Measurements from ENCODE around the gene PITPNM1. TPM values are rescaled to one million over a fixed set of nuclear protein-coding genes. Genes with fewer than 3 reads are reported as not detected.

The PITPNM1 gene
- polyA plus RNA-seq, 1 donor from 2014 or later: 25.8 TPM

GRCh38 chr11:67490727-67491065 is 14.5 kb downstream of the PITPNM1 start:
- H3F3A ChIP-seq (ENCODE audit: insufficient read depth, low read length, poor library complexity, severe bottlenecking): no peaks in the 10 kb centered on the region
- no peaks in the 10 kb centered on the region for H3K79me2 ChIP-seq (replicated peaks; ENCODE audit: insufficient read depth, low read length)
- no peaks in the 10 kb centered on the region for H3K36me3 ChIP-seq (ENCODE audit: insufficient read depth, low read length)
- H2AFZ ChIP-seq (ENCODE audit: low read depth, low read length): no peak overlapping the region
- no peaks in the 10 kb centered on the region for H3K27me3 ChIP-seq (ENCODE audit: insufficient read depth, low read depth, low read length)
- no peaks in the 10 kb centered on the region for H3K9me3 ChIP-seq (ENCODE audit: low read length)
- H3K9ac ChIP-seq (ENCODE audit: low read length): no peak overlapping the region
- no peak overlapping the region for H3K4me3 ChIP-seq (ENCODE audit: low read length)
- H3K4me2 ChIP-seq (ENCODE audit: low read length): no peak overlapping the region
- TF ChIP-seq RAD21 (conservative IDR thresholded peaks at IDR 0.05) (no peak), EZH2 (IDR thresholded peaks at IDR 0.05; ENCODE audit: borderline replicate concordance, insufficient read depth, low read length, poor library complexity, severe bottlenecking) (no peak), MXI1 (conservative IDR thresholded peaks at IDR 0.05; ENCODE audit: poor library complexity, severe bottlenecking) (no peak), POLR2AphosphoS5 (IDR thresholded peaks at IDR 0.05) (no peak), EP300 (conservative IDR thresholded peaks at IDR 0.05; ENCODE audit: poor library complexity, severe bottlenecking) (no peak), REST (IDR thresholded peaks at IDR 0.05; ENCODE audit: borderline replicate concordance) (no peak), TAF1 (IDR thresholded peaks at IDR 0.05; ENCODE audit: low read depth) (no peak), SMC3 (conservative IDR thresholded peaks at IDR 0.05; ENCODE audit: poor library complexity) (no peak), CTCF (IDR thresholded peaks at IDR 0.05; ENCODE audit: poor library complexity, severe bottlenecking) (no peak)
- no peaks in the 10 kb centered on the region for H3K9me2 ChIP-seq (ENCODE audit: insufficient read depth, low read length)
- H3K27ac ChIP-seq (ENCODE audit: low read length): no peak overlapping the region
- H4K20me1 ChIP-seq (ENCODE audit: insufficient read depth): no peaks in the 10 kb centered on the region

GRCh38 chr11:67489885-67490726 is 15.1 kb downstream of the PITPNM1 start:
- H3K36me3 ChIP-seq (ENCODE audit: insufficient read depth, low read length): no peaks in the 10 kb centered on the region

More at GRCh38 chr11:67489885-67490726, 15.1 kb downstream of the PITPNM1 start:
- no peaks in the 10 kb centered on the region for H4K20me1 ChIP-seq (ENCODE audit: insufficient read depth)
- H3K9me2 ChIP-seq (ENCODE audit: insufficient read depth, low read length): no peaks in the 10 kb centered on the region
- H3K4me3 ChIP-seq (ENCODE audit: low read length): no peak overlapping the region
- H2AFZ ChIP-seq (ENCODE audit: low read depth, low read length): no peak overlapping the region
- no peaks in the 10 kb centered on the region for H3K27me3 ChIP-seq (ENCODE audit: insufficient read depth, low read depth, low read length)
- no peak overlapping the region for H3K4me2 ChIP-seq (ENCODE audit: low read length)
- H3K9ac ChIP-seq (ENCODE audit: low read length): no peak overlapping the region
- H3K27ac ChIP-seq (ENCODE audit: low read length): no peak overlapping the region
- no peaks in the 10 kb centered on the region for H3K79me2 ChIP-seq (replicated peaks; ENCODE audit: insufficient read depth, low read length)
- no peaks in the 10 kb centered on the region for H3F3A ChIP-seq (ENCODE audit: insufficient read depth, low read length, poor library complexity, severe bottlenecking)
- H3K9me3 ChIP-seq (ENCODE audit: low read length): no peaks in the 10 kb centered on the region
- no peak for TF ChIP-seq EZH2 (IDR thresholded peaks at IDR 0.05; ENCODE audit: borderline replicate concordance, insufficient read depth, low read length, poor library complexity, severe bottlenecking)
- no peak for TF ChIP-seq CTCF (IDR thresholded peaks at IDR 0.05; ENCODE audit: poor library complexity, severe bottlenecking)
- TF ChIP-seq REST (IDR thresholded peaks at IDR 0.05; ENCODE audit: borderline replicate concordance): no peak
- no peak for TF ChIP-seq POLR2AphosphoS5 (IDR thresholded peaks at IDR 0.05)
- TF ChIP-seq TAF1 (IDR thresholded peaks at IDR 0.05; ENCODE audit: low read depth): no peak
- TF ChIP-seq RAD21 (conservative IDR thresholded peaks at IDR 0.05): no peak
- no peak for TF ChIP-seq SMC3 (conservative IDR thresholded peaks at IDR 0.05; ENCODE audit: poor library complexity)
- TF ChIP-seq EP300 (conservative IDR thresholded peaks at IDR 0.05; ENCODE audit: poor library complexity, severe bottlenecking): no peak
- no peak for TF ChIP-seq MXI1 (conservative IDR thresholded peaks at IDR 0.05; ENCODE audit: poor library complexity, severe bottlenecking)
